ENCODE results near the gene MYO1D. TPM values are rescaled to one million over a fixed set of nuclear protein-coding genes. Genes with fewer than 3 reads are reported as not detected.

MYO1D gene
- total and polyA plus RNA-seq, 2 of the 13 experiments (the other 11 are each of a cell fraction or from before 2014, with no cell fraction given): 13.2 to 17.3 TPM

DNA sequence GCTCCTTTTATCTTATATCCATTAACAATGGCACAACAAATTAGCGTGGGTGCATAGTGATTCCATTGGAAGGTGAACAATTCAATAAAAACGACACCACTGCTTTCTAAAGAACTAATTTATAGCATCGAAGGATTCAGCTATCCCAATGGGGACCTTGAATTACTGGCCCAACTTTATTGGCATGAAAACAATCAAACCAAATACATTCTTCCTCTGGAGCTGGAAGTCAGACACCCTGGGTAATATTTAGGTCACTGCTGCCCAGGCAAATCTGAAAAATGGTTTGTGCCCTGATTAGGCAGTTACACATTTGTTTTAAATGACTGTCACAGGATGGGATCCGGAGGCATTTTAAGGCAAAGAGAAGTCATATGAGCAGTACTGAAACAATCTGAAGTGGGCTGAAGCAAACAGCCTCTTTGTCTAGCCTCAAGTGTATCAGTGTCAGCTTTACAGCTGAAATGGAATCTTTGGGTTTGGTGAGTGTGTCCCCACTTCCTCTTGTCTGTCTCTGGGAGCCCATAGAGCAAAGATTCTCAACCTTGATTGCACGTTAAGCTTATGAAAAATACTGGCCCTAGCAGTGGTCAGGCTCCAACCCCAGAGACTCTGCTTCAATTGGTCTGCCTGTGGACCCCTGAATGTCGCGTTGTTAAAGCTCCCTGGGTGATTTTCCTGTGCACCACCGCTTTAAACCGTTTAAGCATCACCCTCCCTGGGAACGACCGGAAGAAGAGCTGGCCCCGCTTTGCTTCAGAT, 359.8 kb downstream of the MYO1D start:
- ChIA-PET CTCF (ENCODE audit: low intra/inter-chr PET ratio, low total read pairs) (no interaction called here), POLR2A (no interaction called here)
- Histone ChIP-seq H3K79me2 (ENCODE audit: insufficient read depth, low read length) (no peaks in the 10 kb centered on the region), H4K20me1 (ENCODE audit: insufficient read depth, low read length) (no peaks in the 10 kb centered on the region), H3K27me3 (ENCODE audit: control insufficient read depth in 1 of 2, insufficient read depth in 2 of 2, low read length in 2 of 2) (no peaks in the 10 kb centered on the region; a peak in 1 of 5 replicates), H3K9ac (ENCODE audit: insufficient read depth, low read depth, low read length) (no peak overlapping the region), H2AFZ (ENCODE audit: low read length) (no peak overlapping the region), H3K36me3 (replicated peaks in 1 of 2; ENCODE audit: control insufficient read depth in 1 of 2, insufficient read depth in 2 of 2, low read length in 2 of 2) (no peaks in the 10 kb centered on the region), H3K4me3 (replicated peaks in 1 of 3; ENCODE audit: insufficient read depth in 1 of 3, low read depth in 2 of 3, low read length in 3 of 3) (no peak overlapping the region), H3K27ac (ENCODE audit: extremely low read length, insufficient read depth, low read length) (no peak overlapping the region), H3K4me1 (ENCODE audit: insufficient read depth, low read length) (peaks cover 29% of the 10 kb centered on the region), H3K9me3 (ENCODE audit: low read length) (no peaks in the 10 kb centered on the region), H3K4me2 (ENCODE audit: low read depth, low read length) (no peak overlapping the region)
- FAIRE-seq (no peak), ATAC-seq (no peak), DNase-seq (ENCODE audit: low spot score) (no peak)
- 79% methylated on average over 9 of the region's 12 CpGs for WGBS (ENCODE audit: low lambda C conversion rate)
- intact Hi-C loops (cut with micrococcal nuclease; ENCODE audit: unreplicated experiment): no loop called here
- in situ Hi-C loops (cut with HindIII; ENCODE audit: extremely low pct_ligation_motif_present, low pct_unique_long_range_greater_than_20kb): no loop called here
- TF ChIP-seq POLR2AphosphoS5 (IDR thresholded peaks at IDR 0.05; ENCODE audit: low read depth, low read length) (no peak), ARNTL (CRISPR knock-in tag; IDR thresholded peaks at IDR 0.05) (no peak), ZFAT (CRISPR knock-in tag; conservative IDR thresholded peaks at IDR 0.05) (no peak), ZNF878 (CRISPR knock-in tag; IDR thresholded peaks at IDR 0.05) (no peak), ZNF629 (CRISPR knock-in tag; conservative IDR thresholded peaks at IDR 0.05) (no peak), MTF2 (CRISPR knock-in tag; IDR thresholded peaks at IDR 0.05; ENCODE audit: borderline replicate concordance) (no peak), SP4 (CRISPR knock-in tag; IDR thresholded peaks at IDR 0.05) (no peak), ZMYM2 (CRISPR knock-in tag; IDR thresholded peaks at IDR 0.05) (no peak), ADNP (CRISPR knock-in tag; IDR thresholded peaks at IDR 0.05) (no peak), CC2D1A (CRISPR knock-in tag; IDR thresholded peaks at IDR 0.05) (no peak), ZBTB7B (CRISPR knock-in tag; IDR thresholded peaks at IDR 0.05) (no peak), TOE1 (CRISPR knock-in tag; IDR thresholded peaks at IDR 0.05) (no peak), GPN1 (CRISPR knock-in tag; IDR thresholded peaks at IDR 0.05; ENCODE audit: borderline replicate concordance) (no peak), ZFP62 (CRISPR knock-in tag; IDR thresholded peaks at IDR 0.05) (no peak)
- TF ChIP-seq, protein P1, sequence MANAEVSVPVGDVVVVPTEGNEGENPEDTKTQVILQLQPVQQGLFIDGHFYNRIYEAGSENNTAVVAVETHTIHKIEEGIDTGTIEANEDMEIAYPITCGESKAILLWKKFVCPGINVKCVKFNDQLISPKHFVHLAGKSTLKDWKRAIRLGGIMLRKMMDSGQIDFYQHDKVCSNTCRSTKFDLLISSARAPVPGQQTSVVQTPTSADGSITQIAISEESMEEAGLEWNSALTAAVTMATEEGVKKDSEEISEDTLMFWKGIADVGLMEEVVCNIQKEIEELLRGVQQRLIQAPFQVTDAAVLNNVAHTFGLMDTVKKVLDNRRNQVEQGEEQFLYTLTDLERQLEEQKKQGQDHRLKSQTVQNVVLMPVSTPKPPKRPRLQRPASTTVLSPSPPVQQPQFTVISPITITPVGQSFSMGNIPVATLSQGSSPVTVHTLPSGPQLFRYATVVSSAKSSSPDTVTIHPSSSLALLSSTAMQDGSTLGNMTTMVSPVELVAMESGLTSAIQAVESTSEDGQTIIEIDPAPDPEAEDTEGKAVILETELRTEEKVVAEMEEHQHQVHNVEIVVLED (CRISPR knock-in tag; IDR thresholded peaks at IDR 0.05; ENCODE audit: borderline replicate concordance): no peak
- no TSS peak for BruUV-seq (replicated peaks)

Data from HepG2 (cell line).